NCI-H345 treated with DMSO at 0.1 percent for 48 hours (cell line): ENCODE measurements around the gene EVI5.
"Not testable (repeated sequence)": the region's sequence is repeated elsewhere in the genome, so short reads cannot be mapped to it uniquely, and the experiment has no call there.

Source experiments
- DNase-seq: peaks from one replicate; lab custom pipeline; 2025; ENCODE audit not compliant: unreplicated experiment; lab: John Stamatoyannopoulos, UW

EVI5 gene

DNA sequence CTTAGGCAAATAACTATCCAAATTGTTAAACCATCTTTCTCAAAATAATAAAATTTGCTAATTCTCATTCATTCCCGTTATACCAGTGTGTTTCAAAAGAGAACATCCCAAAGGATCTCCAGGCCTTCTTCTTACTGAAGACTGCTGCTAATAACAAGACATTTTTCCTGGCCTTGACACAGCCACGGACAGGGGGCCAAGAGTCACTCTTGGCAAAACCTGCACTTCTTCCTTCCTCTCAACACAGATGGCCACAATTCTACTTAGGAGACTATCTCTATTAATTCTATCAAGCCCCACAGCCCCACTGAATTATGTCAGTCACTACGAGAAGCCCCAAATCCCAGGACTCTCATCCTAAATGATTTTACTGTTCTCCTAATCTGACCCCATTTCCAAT lies 86.0 kb downstream of the EVI5 start:
- DNase-seq, result no peak

DNA sequence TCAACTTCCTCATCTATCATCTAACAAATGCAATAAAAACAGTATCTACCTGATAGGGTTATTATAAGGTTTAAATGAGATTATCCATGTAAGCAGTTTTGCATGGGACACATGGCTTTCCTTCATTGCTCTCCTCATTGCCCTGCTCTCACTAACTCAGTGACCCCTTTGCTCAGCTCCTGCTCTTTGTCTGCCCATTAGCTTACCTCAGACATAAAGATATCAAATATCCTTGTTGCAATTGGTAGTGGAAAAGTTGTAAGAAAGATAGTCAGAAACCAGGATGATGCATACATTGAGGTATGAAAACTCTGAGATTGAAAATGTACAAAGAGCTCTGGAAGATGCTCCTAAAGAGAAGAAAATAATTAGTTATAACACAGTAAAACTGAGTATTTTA lies 89.8 kb downstream of the EVI5 start:
- no peak for DNase-seq

DNA sequence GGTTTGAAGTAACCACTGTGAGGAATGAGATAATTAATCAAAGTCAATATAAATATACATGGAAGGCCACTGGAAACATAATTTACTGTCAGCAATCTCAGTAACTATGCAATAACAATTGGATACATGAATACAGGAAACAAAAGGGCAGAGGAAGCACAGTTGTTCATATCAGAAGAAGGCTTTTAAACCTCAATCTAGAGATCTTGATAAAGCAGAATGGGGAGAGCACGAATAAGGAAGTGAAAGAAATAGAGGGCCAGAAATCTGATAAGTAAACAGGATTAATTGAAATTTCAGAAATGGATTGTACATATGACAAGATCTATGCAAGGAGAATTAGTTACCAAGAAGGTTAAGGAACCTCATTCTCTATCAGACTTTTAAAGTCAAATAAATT lies 93.0 kb downstream of the EVI5 start:
- no peak for DNase-seq

DNA sequence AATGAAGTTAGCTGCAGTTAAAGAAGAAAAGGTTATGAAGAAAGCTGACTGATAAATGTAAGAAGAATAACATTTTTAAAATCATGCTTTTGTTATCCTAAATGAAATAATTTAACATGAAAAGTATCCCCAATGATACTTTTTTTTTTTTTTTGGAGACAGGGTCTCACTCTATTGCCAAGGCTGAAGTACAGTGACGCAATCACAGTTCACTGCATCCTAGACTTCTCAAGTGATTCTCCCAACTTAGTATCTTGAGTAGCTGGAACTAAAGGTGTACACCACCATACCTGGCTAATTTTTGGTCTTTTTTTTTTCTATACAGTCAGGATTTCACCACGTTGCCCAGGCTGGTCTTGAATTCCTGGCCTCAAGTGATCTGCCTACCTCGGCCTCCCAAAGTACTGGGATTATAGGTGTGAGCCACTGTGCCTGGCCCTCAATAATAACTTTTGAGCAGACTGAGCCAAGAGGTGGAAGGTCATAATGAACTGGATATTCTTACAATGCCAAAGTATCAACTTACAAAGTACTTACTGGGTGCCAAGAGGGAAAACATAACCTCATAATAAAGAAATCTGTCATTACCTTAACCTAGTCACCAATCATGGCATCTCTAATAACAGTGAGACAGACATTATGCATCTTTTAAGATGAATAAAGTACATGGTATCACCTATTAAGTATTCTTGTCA lies 94.5 kb downstream of the EVI5 start:
- DNase-seq, result no peak

DNA sequence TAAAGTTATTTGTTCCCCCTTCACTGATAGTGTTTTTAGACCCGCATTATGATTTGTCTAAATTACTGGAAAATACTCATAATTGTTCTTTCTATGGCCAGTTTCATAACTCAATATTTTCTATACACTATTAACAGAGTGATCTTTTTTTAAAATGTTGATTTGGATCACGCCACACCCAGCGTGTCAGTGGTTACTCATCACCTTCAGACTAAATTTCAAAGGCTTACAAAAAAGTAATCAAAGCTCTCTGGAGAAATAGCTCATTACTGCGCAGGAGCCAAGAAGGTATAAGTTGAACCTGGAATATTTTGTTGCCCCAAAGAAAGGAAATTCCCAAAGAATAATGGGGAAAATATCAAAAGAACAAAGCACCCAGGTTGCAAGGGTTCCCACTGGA lies 104.9 kb downstream of the EVI5 start:
- DNase-seq, result no peak

DNA sequence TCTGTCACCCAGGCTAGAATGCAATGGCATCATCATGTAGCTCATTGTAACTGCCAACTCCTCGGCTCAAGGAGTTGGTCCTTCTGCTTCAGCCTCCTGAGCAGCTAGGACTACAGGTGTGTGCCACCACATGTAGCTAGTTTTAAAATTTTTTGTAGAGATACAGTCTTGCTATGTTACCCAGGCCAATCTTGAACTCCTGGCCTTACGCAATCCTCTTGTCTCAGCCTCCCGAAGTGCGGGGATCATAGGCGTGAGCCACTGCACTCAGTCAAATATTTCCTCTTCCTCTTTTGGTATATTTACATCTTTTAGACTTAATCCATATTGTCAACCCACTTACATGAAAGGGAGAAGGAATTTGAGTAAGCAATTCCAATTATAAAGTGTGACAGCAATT lies 121.1 kb downstream of the EVI5 start:
- DNase-seq, result no peak

DNA sequence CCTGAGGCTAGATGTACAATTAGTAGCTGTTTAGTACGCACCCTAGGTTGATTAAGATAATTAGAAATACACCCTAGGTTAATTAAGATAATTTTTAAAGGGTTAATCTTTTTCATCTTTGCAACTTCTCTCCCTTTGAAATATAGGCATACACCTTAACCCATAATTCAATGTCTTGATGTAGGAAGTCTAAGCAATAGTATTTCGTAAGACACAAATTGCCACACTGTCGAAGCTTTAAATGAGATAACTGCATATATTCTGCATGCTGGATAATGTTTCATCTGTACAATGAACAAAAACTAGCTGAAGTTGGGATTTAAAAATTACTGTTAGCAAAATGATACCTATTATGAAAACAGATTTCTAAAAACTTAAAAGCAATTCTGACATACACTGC lies 122.9 kb downstream of the EVI5 start:
- DNase-seq, result no peak

DNA sequence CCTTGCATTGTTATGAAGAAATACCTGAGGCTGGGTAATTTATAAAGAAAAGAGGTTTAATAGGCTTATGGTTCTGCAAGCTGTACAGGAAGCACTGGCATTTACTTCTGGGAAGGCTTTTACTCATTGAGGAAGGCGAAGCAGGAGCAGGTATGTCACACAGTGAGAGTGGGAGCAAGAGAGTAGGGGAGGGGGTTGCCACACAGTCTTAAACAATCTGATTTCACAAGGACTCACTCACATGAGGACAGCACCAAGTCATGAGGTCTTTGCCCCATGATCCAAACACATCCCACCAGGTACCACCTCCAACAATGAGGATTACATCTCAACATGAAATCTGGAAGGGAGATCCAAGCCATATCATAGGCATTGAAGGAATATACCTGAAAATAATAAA lies 127.2 kb downstream of the EVI5 start:
- DNase-seq, result no peak

DNA sequence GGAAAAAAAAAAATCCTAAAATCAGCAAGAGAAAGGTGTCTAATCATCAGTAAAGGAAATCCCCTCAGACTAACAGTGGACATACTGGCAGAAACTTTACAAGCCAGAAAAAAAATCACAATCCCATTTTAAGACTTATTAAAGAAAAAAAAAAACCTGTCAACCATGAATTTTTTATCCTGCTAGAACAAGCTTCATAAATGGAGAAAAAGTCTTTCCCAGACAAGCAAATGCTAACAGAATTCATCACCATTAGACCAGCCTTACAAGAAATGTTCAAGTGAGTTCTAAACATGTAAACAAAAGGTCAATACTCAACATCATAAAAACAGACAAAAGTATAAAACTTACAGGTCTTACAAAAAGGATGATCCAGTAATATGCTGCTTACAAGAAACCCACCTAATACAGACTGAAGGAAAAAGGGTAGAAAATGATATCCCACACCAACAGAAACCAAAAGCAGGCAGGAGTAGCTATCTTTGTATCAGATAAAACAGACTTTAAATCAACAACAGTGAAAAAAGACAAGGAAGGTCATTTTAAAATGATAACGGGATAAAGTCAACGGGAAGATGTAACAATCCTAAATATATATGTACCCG lies 129.6 kb downstream of the EVI5 start:
- no peak for DNase-seq

DNA sequence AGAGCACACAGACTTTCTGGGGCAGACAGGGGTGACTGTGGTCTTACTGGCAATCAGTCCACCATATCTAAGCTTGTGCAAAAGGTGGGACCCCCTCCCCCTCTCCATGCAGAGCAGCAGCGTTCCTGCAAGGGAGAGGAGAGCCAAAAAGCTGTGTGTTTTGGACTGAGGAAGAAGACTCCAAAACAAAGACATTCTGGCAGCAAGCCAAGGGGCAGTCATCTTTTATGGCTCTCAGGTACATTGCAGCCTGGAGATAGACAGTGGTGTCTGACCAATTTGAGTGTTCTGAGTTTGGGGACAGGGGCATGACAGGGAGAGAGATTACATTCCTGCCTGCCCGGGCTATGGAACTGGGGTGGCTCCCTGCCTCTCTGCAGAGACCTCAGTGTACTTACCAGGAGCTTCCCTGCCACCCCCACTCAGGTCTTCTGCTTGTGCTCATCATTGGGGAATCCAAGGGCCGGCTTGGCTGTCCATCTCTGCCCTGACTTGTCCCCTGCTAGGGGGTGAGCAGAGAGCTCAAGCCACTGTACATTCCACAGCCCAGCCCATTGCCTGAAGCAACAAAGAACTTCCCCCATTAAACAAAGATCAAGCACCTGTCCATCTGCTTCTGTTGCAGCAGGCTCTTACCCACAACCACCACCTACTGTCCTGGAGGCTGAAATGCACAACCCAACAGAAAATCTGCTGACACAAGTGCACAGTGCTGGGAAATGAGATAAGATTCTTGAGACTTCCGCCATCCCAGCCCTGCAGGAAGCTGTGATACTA lies 131.1 kb downstream of the EVI5 start:
- DNase-seq, result no peak

DNA sequence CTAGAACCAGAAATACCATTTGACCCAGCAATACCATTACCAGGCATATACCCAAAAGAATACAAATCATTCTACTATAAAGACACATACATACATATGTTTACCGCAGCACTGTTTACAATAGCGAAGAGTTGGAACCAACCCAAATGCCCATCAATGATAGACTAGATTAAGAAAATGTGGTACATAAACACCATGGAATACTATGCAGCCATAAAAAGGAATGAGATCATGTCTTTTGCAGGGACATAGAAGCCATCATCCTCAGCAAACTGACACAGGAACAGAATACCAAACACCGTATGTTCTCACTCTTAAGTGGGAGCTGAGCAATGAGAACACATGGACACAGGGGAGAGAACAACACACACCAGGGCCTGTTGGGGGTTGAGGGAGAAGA lies 144.2 kb downstream of the EVI5 start:
- DNase-seq, result not testable (repeated sequence)

DNA sequence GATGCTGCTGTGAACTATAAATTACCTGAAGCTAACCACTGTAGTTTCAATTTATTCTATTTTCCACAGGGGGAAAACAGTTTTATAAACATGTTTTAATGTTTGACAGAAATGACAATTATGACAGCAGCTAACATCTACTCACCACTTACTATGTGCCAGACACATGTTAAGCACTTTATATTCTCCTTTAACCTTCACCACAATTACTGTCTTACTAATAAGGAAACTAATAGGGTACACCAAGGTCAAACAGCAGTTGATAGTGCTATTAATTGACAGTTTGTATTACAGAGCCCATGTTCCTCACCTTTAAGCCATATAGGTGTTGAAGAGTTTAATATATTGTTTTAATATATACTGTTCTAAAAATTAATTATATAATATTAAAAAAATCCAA lies 146.4 kb downstream of the EVI5 start:
- no peak for DNase-seq

DNA sequence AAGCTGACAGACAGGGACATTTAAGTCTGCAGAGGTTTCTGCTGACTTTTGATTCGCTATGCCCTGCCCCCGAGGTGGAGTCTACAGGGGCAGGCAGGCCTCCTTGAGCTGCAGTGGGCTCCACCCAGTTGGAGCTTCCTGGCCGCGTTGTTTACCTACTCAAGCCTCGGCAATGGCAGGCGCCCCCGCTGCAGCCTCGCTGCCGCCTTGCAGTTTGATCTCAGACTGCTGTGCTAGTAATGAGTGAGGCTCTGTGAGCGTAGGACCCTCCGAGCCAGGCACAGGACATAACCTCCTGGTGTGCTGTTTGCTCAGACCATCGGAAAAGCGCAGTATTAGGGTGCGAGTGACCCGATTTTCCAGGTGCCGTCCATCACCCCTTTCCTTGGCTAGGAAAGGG lies 149.7 kb downstream of the EVI5 start:
- not testable (repeated sequence) for DNase-seq

DNA sequence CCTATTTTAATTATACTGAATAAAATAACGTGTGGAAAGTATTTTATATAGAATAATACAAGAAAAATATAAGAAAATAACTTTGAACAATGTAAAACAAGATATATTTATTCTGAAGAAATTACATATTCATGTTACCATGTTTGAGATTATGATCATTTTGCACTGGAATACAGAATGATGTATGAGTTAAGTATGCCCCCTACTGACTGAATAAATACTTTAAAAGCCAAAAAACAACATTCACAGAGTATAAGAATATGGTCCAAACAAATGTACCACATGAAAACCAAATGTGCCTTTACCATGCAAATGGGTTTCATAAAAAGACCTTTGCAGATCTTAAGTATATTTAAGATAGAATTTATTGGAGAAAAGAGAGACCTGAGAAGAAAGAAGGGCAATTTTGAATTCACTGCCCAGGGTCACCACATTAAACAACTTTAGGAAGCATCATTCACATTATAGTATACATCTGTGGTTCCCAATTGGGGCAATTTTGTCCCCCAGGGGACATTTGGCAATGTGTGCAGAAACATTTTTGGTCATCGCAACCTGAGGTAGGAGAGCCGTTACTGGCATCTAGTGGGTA lies 161.6 kb downstream of the EVI5 start:
- DNase-seq, result no peak

DNA sequence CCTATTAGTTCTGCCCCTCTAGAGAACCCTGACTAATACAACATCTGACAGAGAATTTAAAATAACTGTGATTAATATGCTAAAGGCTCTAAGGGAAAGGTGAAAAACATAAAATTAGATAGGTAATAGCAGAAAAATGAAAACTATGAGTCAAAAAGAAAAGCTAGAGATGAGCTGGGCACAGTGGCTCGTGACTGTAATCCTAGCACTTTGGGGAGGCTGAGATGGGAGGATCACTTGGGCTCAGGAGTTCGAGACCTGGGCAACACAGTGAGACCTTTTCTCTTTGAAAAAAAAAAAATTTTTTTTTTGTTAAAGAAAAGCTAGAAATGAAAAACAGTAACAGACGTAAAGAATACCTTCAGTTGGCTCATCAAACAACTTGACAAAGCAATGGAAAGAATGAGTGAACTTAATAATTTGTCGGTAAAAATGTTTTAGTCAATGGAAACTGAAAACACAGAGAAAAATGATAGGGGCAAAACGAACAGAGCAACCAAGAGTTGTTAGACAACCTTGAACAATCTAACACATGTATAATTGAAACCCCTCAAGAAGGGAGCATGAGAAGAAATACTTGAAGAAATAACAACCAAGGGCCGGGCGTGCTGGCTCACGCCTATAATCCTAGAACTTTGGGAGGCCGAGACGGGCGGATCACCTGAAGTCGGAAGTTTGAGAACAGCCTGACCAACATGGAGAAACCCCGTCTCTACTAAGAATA lies 165.3 kb downstream of the EVI5 start:
- DNase-seq, result no peak

DNA sequence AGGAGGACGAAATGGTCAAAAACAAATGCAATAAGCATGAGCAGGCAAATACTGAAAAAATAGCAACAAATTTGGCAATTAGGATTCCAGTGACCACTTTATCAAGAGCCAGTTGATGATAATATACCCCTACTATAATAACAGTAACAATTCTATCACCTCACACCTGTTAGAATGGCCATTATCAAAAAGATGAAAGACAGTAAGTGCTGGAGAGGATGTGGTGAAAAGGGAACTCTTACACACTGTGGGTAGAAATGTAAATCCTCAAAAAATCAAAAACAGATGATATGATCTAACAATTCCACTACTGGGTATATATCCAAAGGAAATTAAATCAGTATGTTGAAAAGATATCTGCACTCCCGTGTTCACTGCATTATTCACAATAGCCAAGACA lies 183.9 kb downstream of the EVI5 start:
- no peak for DNase-seq

DNA sequence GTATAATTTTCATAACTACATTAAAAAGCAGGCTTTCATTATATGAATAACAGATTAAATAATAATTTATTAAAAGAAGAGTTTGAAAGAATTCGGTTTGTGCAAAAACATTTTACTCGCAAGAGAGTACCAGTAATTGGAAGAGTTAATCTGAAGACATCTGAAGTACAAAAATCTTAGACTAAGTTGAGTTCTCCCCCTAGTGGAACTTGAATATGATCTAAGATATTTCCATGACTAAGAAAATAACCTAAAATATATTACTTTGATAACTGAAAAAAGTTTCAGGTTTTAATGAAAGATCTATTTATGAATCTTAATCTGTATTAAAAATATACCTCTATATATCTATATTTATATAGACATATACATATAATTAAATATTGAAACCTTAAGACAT lies 185.7 kb downstream of the EVI5 start:
- DNase-seq, result no peak

DNA sequence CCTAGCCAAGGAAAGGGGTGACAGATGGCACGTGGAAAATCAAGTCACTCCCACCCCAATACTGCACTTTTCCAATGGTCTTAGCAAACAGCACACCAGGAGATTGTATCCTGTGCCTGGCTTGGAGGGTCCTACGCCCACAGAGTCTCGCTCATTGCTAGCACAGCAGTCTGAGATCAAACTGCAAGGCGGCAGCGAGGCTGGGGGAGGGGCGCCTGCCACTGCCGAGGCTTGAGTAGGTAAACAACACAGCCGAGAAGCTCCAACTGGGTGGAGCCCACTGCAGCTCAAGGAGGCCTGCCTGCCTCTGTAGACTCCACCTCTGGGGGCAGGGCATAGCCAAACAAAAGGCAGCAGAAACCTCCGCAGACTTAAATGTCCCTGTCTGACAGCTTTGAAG lies 195.5 kb downstream of the EVI5 start:
- not testable (repeated sequence) for DNase-seq

DNA sequence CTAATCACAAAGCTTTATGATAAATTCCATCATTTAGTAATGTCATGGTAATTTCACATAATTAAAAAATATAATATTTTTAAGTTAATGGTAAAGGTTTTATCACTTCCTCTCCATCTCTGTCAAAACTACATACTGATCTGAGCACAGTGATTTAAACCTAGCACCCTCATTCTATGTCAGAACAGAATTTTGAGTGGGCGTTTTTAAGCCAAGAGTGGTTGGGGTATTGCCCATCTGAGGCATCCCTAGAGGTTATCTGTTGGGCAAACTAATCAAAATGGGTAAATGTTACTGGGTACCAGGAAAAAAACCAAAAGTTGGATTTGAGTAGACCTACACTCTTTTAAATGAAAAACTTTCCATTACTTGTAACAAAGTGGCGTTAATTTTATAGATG lies 197.5 kb downstream of the EVI5 start:
- DNase-seq, result no peak

DNA sequence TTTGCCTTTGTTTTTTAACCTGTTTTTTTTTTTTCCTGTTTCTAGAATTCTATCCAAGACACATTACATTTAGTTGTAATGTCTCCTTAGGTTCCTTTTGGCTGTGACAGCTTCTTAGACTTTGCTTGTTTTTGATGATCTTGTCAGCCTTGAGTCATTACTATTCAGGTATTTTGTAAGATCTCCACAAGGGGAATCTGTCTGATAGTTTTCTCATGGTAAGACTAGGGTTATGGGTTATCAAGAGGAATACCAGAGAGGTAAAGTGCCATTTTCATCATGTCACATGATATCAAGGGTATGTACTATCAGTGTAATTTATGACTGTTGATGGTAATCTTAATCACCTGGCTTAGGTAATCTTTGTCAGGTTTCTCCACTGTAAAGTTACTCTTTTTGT lies 199.1 kb downstream of the EVI5 start:
- no peak for DNase-seq

DNA sequence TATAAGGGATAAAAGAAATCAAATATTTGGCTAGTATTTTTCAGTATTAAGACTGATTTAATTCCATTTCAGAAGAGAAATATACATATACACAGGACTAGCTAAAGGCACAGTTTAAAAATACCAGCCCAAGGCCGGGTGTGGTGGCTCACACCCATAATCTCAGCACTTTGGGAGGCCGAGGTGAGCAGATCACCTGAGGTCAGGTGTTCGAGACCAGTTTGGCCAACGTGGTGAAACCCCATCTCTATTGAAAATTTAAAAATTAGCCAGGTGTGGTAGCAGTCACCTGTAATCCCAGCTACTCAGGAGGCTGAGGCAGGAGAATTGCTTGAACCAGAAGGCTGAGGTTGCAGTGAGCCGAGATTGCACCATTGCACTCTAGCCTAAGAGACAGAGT lies 200.1 kb downstream of the EVI5 start:
- not testable (repeated sequence) for DNase-seq
